Caco-2 (cell line): Measurements from ENCODE around the gene MTMR10. TPM values are rescaled to one million over a fixed set of nuclear protein-coding genes. Genes with fewer than 3 reads are reported as not detected.

Source experiments
- BruUV-seq: library from RNA; stranded (reverse); fragments of 400-500 nt; replicated peaks from 2 replicates; lab custom pipeline; 2021; lab: Mats Ljungman, UMichigan
- CTCF ChIA-PET: fragments of 300-600 bp; sonication (Branson Sonifier 250); formaldehyde crosslinking; loops from one replicate; lab custom pipeline; 2022; ENCODE audit warnings: antibody characterized with exemption; lab: Charles Lee
- POLR2A ChIA-PET: fragments of 300-600 bp; sonication (Branson Sonifier 250); formaldehyde crosslinking; loops from one replicate; lab custom pipeline; 2022; ENCODE audit warnings: antibody characterized with exemption; lab: Charles Lee
- DNase-seq, 2 experiments: peaks; one replicate each; pipeline versions ENCODE4 v3.0.0 to v3.0.0-alpha.2; 2020 to 2022
- H3K27me3 ChIP-seq: replicated peaks from 2 replicates; pipeline ENCODE4 v1.6.0; 2011; ENCODE audit warnings: low read length; ENCODE audit not compliant: control insufficient read depth, insufficient read depth
- H3K36me3 ChIP-seq: 2 replicates; pipeline ENCODE4 v1.5.1; 2011; ENCODE audit warnings: low read length; ENCODE audit not compliant: control insufficient read depth, insufficient read depth
- H3K4me1 ChIP-seq: fragments of 250-450 bp; sonication (Bioruptor Pico); 2 replicates; pipeline ENCODE4 v1.5.1; 2020; ENCODE audit warnings: mild to moderate bottlenecking
- H3K4me3 ChIP-seq: 2 replicates; pipeline ENCODE4 v1.5.1; 2011; ENCODE audit warnings: low read depth, mild to moderate bottlenecking, control low read depth, low read length
- H3K9me3 ChIP-seq: fragments of 250-450 bp; sonication (Bioruptor Pico); 2 replicates; pipeline ENCODE4 v1.5.1; 2020; ENCODE audit warnings: mild to moderate bottlenecking, moderate library complexity
- H3K27ac Mint-ChIP-seq: one replicate; pipeline ENCODE4 v1.8.0; 2022; ENCODE audit warnings: mixed read lengths; ENCODE audit not compliant: unreplicated experiment
- H3K27me3 Mint-ChIP-seq: one replicate; pipeline ENCODE4 v1.8.0; 2022; ENCODE audit warnings: mixed read lengths; ENCODE audit not compliant: insufficient read depth, unreplicated experiment
- H3K36me3 Mint-ChIP-seq: one replicate; pipeline ENCODE4 v1.8.0; 2022; ENCODE audit warnings: mild to moderate bottlenecking, mixed read lengths; ENCODE audit not compliant: insufficient read depth, unreplicated experiment
- H3K4me1 Mint-ChIP-seq: one replicate; pipeline ENCODE4 v1.8.0; 2022; ENCODE audit warnings: low read depth, mixed read lengths; ENCODE audit not compliant: unreplicated experiment
- H3K4me3 Mint-ChIP-seq: one replicate; pipeline ENCODE4 v1.8.0; 2022; ENCODE audit warnings: mild to moderate bottlenecking, moderate library complexity, mixed read lengths; ENCODE audit not compliant: unreplicated experiment
- H3K9me3 Mint-ChIP-seq: one replicate; pipeline ENCODE4 v1.8.0; 2022; ENCODE audit warnings: mixed read lengths; ENCODE audit not compliant: unreplicated experiment
- CTCF ChIP-seq, 2 experiments: fragments of 200-600 bp in 1 of 2; IDR thresholded peaks; 1 replicate in 1 of 2; 2 replicates in 1 of 2; pipeline versions ENCODE4 v1.5.1 to v1.8.0; 2011 to 2022; ENCODE audit warnings: antibody characterized with exemption in 1 of 2, control low read depth in 1 of 2, inconsistent platforms in 1 of 2, low read depth in 1 of 2, low read length in 1 of 2, mild to moderate bottlenecking in 1 of 2, moderate library complexity in 1 of 2; ENCODE audit not compliant: insufficient read depth in 1 of 2, severe bottlenecking in 1 of 2, unreplicated experiment in 1 of 2
- intact Hi-C: fragments of 100-400 bp; cut with micrococcal nuclease; formaldehyde crosslinking; loops from one replicate; pipeline ENCODE4 v1.10.0; 2022; ENCODE audit not compliant: unreplicated experiment
- total RNA-seq: library from RNA; stranded (reverse); gene quantifications from 2 replicates; pipeline ENCODE4 v1.2.3, GENCODE V29; 2022

The MTMR10 gene
- total RNA-seq, 1 experiment from 2014 or later: 33.2 TPM

DNA sequence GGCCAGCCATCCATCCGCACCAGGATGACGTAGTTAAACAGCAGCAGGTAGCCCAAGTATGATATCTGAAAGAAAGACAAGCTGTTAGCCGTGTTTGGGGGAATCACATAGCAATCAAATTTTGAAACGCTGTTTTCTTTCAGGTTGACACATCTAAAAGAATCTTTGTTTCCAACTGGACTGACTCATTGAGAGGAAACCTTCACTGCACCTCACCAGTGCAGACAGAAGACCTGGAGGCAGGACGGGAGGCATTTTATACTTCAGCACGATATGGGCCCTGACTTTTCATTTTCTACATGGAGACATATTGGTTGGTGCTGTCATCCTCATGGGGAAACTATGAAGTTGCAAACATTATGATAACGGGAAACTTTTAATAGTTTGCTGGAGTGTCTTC, 44.2 kb upstream of the MTMR10 start:
- BruUV-seq: no TSS peak
- no peaks in the 10 kb centered on the region for H3K27me3 ChIP-seq
- Mint-ChIP-seq H3K4me3 (no peak overlapping the region), H3K9me3 (no peaks in the 10 kb centered on the region), H3K27me3 (no peaks in the 10 kb centered on the region), H3K4me1 (peaks cover 21% of the 10 kb centered on the region), H3K36me3 (no peaks in the 10 kb centered on the region), H3K27ac (no peak overlapping the region)
- intact Hi-C loops: loop anchor here (2.0 kb wide), 1 partner anchor 79 kb away; no protein-coding TSS in a partner anchor
- peaks cover 18% of the 10 kb centered on the region for H3K4me1 ChIP-seq
- H3K9me3 ChIP-seq: no peaks in the 10 kb centered on the region
- H3K4me3 ChIP-seq: no peak overlapping the region
- DNase-seq: no peak
- ChIA-PET POLR2A (no interaction called here), CTCF (no interaction called here)
- no peaks in the 10 kb centered on the region for H3K36me3 ChIP-seq
- no peak for TF ChIP-seq CTCF (IDR thresholded peaks at IDR 0.05; ENCODE audit: insufficient read depth in 1 of 2, low read depth in 1 of 2, low read length in 1 of 2, severe bottlenecking in 1 of 2, unreplicated experiment in 1 of 2)

GRCh38 chr15:31034152-31034551, 42.7 kb upstream of the MTMR10 start:
- no peaks in the 10 kb centered on the region for H3K9me3 ChIP-seq
- ChIA-PET CTCF (interaction anchor here (0.5 to 1.4 kb wide), 7 partner anchors 9 to 112 kb away, joined by 3 to 19 read pairs (median 8); partner anchors contain the start of gene MTMR10), POLR2A (interaction anchor here (0.9 to 1.2 kb wide), 3 partner anchors 9 to 42 kb away, joined by 3 to 6 read pairs (median 4); partner anchors contain the start of gene MTMR10)
- intact Hi-C loops: loop anchor here (1.0 to 2.0 kb wide), 4 partner anchors 9 to 140 kb away; partner anchors contain the start of gene MTMR10
- peak; percentile 39 to 43 for TF ChIP-seq CTCF (IDR thresholded peaks at IDR 0.05; ENCODE audit: insufficient read depth in 1 of 2, low read depth in 1 of 2, low read length in 1 of 2, severe bottlenecking in 1 of 2, unreplicated experiment in 1 of 2)
- H3K4me1 ChIP-seq: peaks cover 18% of the 10 kb centered on the region
- BruUV-seq: no TSS peak
- Mint-ChIP-seq H3K9me3 (no peaks in the 10 kb centered on the region), H3K36me3 (no peaks in the 10 kb centered on the region), H3K27ac (peak overlapping the region; percentile 29), H3K27me3 (no peaks in the 10 kb centered on the region), H3K4me1 (peaks cover 21% of the 10 kb centered on the region), H3K4me3 (no peak overlapping the region)
- H3K36me3 ChIP-seq: no peaks in the 10 kb centered on the region
- H3K4me3 ChIP-seq: no peak overlapping the region
- H3K27me3 ChIP-seq: no peaks in the 10 kb centered on the region
- DNase-seq: peak; percentile 83 to 86

DNA sequence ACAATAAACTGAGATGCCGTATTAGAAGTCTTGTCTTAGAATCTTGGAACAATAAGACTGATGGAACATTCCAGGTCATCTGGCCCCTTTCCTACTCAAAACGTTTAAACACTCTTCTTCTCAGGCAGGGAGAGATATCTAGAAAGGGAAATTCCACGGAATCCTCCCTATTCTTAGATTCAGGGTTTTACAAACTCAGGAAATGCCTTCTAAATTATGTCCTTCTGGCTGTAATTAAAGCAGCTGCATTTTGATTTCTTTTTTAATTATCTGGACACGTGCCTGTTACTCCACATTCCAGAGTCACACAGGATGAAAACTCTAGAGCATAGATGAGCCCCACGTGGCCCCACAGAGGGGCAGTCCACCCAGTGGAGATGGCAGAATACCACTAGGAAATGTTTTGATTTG, 41.5 kb upstream of the MTMR10 start:
- intact Hi-C loops: no loop called here

More for the DNA sequence above, 41.5 kb upstream of the MTMR10 start:
- Histone ChIP-seq H3K4me3 (no peak overlapping the region), H3K36me3 (no peaks in the 10 kb centered on the region), H3K27me3 (no peaks in the 10 kb centered on the region), H3K4me1 (peaks cover 18% of the 10 kb centered on the region), H3K9me3 (no peaks in the 10 kb centered on the region)
- no TSS peak for BruUV-seq
- Mint-ChIP-seq H3K4me3 (no peak overlapping the region), H3K27ac (peak overlapping the region; percentile 42), H3K27me3 (no peaks in the 10 kb centered on the region), H3K4me1 (peaks cover 21% of the 10 kb centered on the region), H3K9me3 (no peaks in the 10 kb centered on the region), H3K36me3 (no peaks in the 10 kb centered on the region)
- ChIA-PET CTCF (no interaction called here), POLR2A (no interaction called here)
- DNase-seq: no peak
- TF ChIP-seq CTCF (IDR thresholded peaks at IDR 0.05; ENCODE audit: insufficient read depth in 1 of 2, low read depth in 1 of 2, low read length in 1 of 2, severe bottlenecking in 1 of 2, unreplicated experiment in 1 of 2): no peak
